Measurements from ENCODE around the gene CCDC126. TPM values are rescaled to one million over a fixed set of nuclear protein-coding genes. Genes with fewer than 3 reads are reported as not detected.
"Not testable (repeated sequence)": the region's sequence is repeated elsewhere in the genome, so short reads cannot be mapped to it uniquely, and the experiment has no call there.

The CCDC126 gene
- total and polyA plus RNA-seq, 2 donors from 2014 or later = 5.2 to 8.9 TPM

DNA sequence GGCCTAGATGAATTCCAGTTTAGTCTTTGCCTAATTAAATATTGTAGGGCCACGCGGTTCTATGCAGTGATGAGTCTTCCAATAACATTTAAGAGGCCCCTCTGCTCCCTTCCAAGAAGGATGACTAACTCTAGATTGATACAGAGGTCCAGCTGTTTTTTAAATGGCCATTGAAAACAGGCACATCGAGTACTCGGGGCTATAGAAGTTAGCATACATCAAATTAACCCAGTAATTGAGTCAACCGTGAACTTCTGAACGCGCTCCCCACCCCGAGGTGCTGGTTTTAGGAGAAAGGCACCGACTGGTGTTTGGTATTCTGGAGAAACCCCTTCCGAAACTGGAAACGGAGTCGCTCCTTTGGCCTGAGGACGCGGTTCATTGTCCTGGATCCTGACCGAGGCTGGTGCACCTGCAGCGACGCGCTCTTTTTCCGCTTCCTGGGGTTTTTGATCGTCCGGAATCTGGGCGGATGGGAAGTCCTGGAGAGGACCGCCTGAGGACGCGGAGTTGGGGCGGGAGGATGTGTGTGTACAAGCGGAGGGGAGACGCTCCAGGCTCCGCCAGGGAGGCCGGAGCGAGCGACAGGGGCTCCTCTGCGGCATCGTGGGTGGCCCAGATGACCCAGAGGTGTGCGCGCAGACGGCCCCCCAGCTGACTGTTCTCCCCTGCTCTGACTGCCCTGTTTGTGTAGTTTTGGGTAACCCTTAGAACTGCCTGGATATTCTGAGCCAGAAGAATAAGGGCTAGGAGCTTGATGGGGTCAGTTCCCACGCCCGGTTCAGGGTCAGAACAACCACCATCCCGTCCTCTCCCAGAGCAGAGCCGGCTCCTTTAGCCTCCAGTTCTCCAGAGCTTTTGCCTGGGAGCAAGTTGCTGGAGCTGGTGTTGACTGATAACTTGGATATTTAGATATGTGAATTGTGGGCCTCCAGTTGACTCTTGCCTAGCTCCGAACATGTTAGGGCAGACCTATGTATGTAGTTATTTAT is 83.5 kb downstream of the CCDC126 start:
- intact Hi-C loops (cut with DNase I) = no loop called here
- Histone ChIP-seq H3K4me3 (ENCODE audit: low read length in 3 of 3) (peak overlapping the region; percentile 81 to 92 (median 89)), H3K27me3 (ENCODE audit: control insufficient read depth, insufficient read depth, low read length) (no peaks in the 10 kb centered on the region), H3K36me3 (ENCODE audit: control insufficient read depth in 2 of 3, insufficient read depth in 3 of 3, low read length in 3 of 3) (no peaks in the 10 kb centered on the region), H3K9ac (ENCODE audit: low read length in 3 of 3) (peak overlapping the region; percentile 63 to 89 (median 76)), H3K9me3 (ENCODE audit: control insufficient read depth in 2 of 3, insufficient read depth in 1 of 3, low read length in 3 of 3) (no peaks in the 10 kb centered on the region), H3K4me1 (ENCODE audit: control insufficient read depth in 2 of 3, insufficient read depth in 2 of 3, low read depth in 1 of 3, low read length in 3 of 3) (peaks cover 0 to 4% (median 3%) of the 10 kb centered on the region in 3 donors), H3K27ac (ENCODE audit: low read depth in 2 of 2, low read length in 2 of 2) (peak overlapping the region; percentile 44 to 66)
- TF ChIP-seq, protein P1, sequence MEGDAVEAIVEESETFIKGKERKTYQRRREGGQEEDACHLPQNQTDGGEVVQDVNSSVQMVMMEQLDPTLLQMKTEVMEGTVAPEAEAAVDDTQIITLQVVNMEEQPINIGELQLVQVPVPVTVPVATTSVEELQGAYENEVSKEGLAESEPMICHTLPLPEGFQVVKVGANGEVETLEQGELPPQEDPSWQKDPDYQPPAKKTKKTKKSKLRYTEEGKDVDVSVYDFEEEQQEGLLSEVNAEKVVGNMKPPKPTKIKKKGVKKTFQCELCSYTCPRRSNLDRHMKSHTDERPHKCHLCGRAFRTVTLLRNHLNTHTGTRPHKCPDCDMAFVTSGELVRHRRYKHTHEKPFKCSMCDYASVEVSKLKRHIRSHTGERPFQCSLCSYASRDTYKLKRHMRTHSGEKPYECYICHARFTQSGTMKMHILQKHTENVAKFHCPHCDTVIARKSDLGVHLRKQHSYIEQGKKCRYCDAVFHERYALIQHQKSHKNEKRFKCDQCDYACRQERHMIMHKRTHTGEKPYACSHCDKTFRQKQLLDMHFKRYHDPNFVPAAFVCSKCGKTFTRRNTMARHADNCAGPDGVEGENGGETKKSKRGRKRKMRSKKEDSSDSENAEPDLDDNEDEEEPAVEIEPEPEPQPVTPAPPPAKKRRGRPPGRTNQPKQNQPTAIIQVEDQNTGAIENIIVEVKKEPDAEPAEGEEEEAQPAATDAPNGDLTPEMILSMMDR (IDR thresholded peaks at IDR 0.05; ENCODE audit: borderline replicate concordance, extremely low read depth, insufficient read depth) = no peak
- FAIRE-seq = no peak
- DNase-seq = peak; percentile 87 to 95 (median 90)

DNA sequence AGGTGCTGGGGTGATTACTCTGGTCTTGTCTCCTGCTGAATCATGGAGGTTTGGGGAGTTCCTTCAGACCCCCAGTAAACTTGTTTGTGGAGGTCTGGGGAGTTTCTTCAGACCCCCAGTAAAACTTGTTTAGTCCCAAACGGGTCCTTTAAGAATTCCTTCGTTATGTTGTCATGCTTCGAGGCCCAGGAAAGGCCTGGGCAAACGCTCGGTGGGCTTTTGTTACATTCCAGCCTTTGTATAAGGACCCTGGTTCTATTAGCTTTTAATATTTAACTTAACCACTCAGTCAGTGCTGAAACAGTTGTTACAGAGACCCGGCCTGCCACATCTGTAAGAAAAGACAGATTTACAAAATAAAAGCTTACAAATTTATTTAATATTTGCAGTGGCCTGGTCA is 86.9 kb downstream of the CCDC126 start:
- H3K4me3 ChIP-seq (ENCODE audit: low read length in 3 of 3); H3K9ac ChIP-seq (ENCODE audit: low read length in 3 of 3); H3K36me3 ChIP-seq (ENCODE audit: control insufficient read depth in 2 of 3, insufficient read depth in 3 of 3, low read length in 3 of 3); H3K4me1 ChIP-seq (ENCODE audit: control insufficient read depth in 2 of 3, insufficient read depth in 2 of 3, low read depth in 1 of 3, low read length in 3 of 3); FAIRE-seq; intact Hi-C loops (cut with DNase I); H3K27me3 ChIP-seq (ENCODE audit: control insufficient read depth, insufficient read depth, low read length); H3K27ac ChIP-seq (ENCODE audit: low read depth in 2 of 2, low read length in 2 of 2); H3K9me3 ChIP-seq (ENCODE audit: control insufficient read depth in 2 of 3, insufficient read depth in 1 of 3, low read length in 3 of 3): not testable (repeated sequence)
- peak in 4 of 5 donors; percentile 45 to 66 (median 54) for DNase-seq

DNA sequence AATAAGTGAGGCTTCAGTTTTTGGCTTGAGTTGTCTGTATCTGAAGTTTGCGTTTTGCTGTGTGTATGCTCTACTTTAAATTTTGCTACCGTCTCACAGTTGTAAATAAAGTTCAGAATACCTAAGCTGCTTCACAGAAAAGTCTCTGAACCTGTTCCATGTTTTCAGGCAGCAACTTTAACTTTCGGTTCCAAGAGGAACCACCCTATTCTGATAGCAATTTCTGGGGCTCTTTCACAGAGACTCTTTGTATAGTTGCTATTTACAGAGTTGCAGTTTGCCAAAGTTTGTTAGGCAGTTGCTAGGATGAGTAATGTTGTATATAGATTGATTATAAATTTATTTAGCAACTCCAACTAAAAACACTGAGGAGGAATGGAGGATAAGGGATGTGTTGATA is 88.5 kb downstream of the CCDC126 start:
- Histone ChIP-seq H3K9ac (ENCODE audit: low read length in 3 of 3) (no peak overlapping the region), H3K27me3 (ENCODE audit: control insufficient read depth, insufficient read depth, low read length) (no peaks in the 10 kb centered on the region), H3K9me3 (ENCODE audit: control insufficient read depth in 2 of 3, insufficient read depth in 1 of 3, low read length in 3 of 3) (no peaks in the 10 kb centered on the region), H3K4me3 (ENCODE audit: low read length in 3 of 3) (no peak overlapping the region), H3K36me3 (ENCODE audit: control insufficient read depth in 2 of 3, insufficient read depth in 3 of 3, low read length in 3 of 3) (peaks cover 0 to 4% (median under 1%) of the 10 kb centered on the region in 3 donors), H3K4me1 (ENCODE audit: control insufficient read depth in 2 of 3, insufficient read depth in 2 of 3, low read depth in 1 of 3, low read length in 3 of 3) (peaks cover 0 to 2% (median 0%) of the 10 kb centered on the region in 3 donors), H3K27ac (ENCODE audit: low read depth in 2 of 2, low read length in 2 of 2) (no peak overlapping the region)
- FAIRE-seq (no peak), DNase-seq (peak in 1 of 5 donors; percentile 8)
- intact Hi-C loops (cut with DNase I) = no loop called here
- TF ChIP-seq, protein P1 (IDR thresholded peaks at IDR 0.05; ENCODE audit: borderline replicate concordance, extremely low read depth, insufficient read depth) = no peak

DNA sequence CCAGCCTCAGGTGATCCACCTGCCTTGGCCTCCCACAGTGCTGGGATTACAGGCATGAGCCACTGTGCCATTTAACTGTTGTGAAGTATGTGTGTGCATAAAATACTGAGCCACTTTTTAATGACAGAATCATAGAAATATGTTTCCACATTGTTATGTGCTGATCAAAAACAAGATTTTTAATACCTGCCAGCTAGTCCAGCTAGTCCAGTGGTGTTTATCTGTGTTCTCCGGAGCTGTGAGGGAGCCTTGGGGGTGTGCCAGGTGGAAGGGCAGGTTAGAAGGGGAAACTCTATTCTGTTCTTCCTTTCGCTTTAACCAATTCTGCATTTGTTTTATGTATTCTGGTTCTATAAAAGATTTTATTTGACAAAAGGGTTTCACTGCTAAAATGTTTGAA is 89.8 kb downstream of the CCDC126 start:
- Histone ChIP-seq H3K27ac (ENCODE audit: low read depth in 2 of 2, low read length in 2 of 2) (no peak overlapping the region), H3K9me3 (ENCODE audit: control insufficient read depth in 2 of 3, insufficient read depth in 1 of 3, low read length in 3 of 3) (no peaks in the 10 kb centered on the region), H3K9ac (ENCODE audit: low read length in 3 of 3) (no peak overlapping the region), H3K4me1 (ENCODE audit: control insufficient read depth in 2 of 3, insufficient read depth in 2 of 3, low read depth in 1 of 3, low read length in 3 of 3) (no peaks in the 10 kb centered on the region), H3K4me3 (ENCODE audit: low read length in 3 of 3) (no peak overlapping the region), H3K27me3 (ENCODE audit: control insufficient read depth, insufficient read depth, low read length) (no peaks in the 10 kb centered on the region), H3K36me3 (ENCODE audit: control insufficient read depth in 2 of 3, insufficient read depth in 3 of 3, low read length in 3 of 3) (peaks cover 0 to 6% (median 4%) of the 10 kb centered on the region in 3 donors)
- FAIRE-seq = no peak
- DNase-seq = peak in 1 of 5 donors; percentile 27
- intact Hi-C loops (cut with DNase I) = no loop called here
- TF ChIP-seq, protein P1 (IDR thresholded peaks at IDR 0.05; ENCODE audit: borderline replicate concordance, extremely low read depth, insufficient read depth) = no peak
